ENCODE measurements around the gene NEXMIF.
"Not testable (repeated sequence)": the region's sequence is repeated elsewhere in the genome, so short reads cannot be mapped to it uniquely, and the experiment has no call there.

NEXMIF gene

GRCh38 chrX:74925225-74926088 is at the start of gene NEXMIF:
NEXMIF (minus strand) TSS chrX:74925452.
- DNase-seq = peak; percentile 40

- DNase-seq = not testable (repeated sequence)
Observed at GRCh38 chrX:74961962-74962361, 36.7 kb upstream of the NEXMIF start.

GRCh38 chrX:74949717-74950116 is 24.5 kb upstream of the NEXMIF start:
- DNase-seq = no peak

GRCh38 chrX:74940414-74940813 is 15.2 kb upstream of the NEXMIF start:
- no peak for DNase-seq

- no peak for DNase-seq
Observed at GRCh38 chrX:74931214-74931613, 6.0 kb upstream of the NEXMIF start.

- DNase-seq = peak; percentile 40
Observed at GRCh38 chrX:74924449-74925224, 615 bp downstream of the NEXMIF start.

GRCh38 chrX:74923942-74924448 is 1.3 kb downstream of the NEXMIF start:
- DNase-seq = peak; percentile 10

- no peak for DNase-seq
Observed at GRCh38 chrX:74922922-74923543, 2.2 kb downstream of the NEXMIF start.

GRCh38 chrX:74911494-74911893 is 13.8 kb downstream of the NEXMIF start:
- no peak for DNase-seq

- DNase-seq = no peak
Observed at GRCh38 chrX:74906417-74906816, 18.8 kb downstream of the NEXMIF start.

GRCh38 chrX:74902806-74903205 is 22.4 kb downstream of the NEXMIF start:
- peak; percentile 80 for DNase-seq

- DNase-seq = no peak
Observed at GRCh38 chrX:74892561-74892960, 32.7 kb downstream of the NEXMIF start.

GRCh38 chrX:74890676-74891430 is 34.4 kb downstream of the NEXMIF start:
- no peak for DNase-seq

- DNase-seq = not testable (repeated sequence)
Observed at GRCh38 chrX:74882383-74882782, 42.9 kb downstream of the NEXMIF start.

GRCh38 chrX:74865725-74866124 is 59.5 kb downstream of the NEXMIF start:
- no peak for DNase-seq

- no peak for DNase-seq
Observed at GRCh38 chrX:74853255-74853654, 72.0 kb downstream of the NEXMIF start.

- no peak for DNase-seq
Observed at GRCh38 chrX:74835566-74835965, 89.7 kb downstream of the NEXMIF start.

- DNase-seq = not testable (repeated sequence)
Observed at GRCh38 chrX:74819797-74820196, 105.5 kb downstream of the NEXMIF start.

GRCh38 chrX:74814681-74815080 is 110.6 kb downstream of the NEXMIF start:
- DNase-seq = no peak

GRCh38 chrX:74804574-74804973 is 120.7 kb downstream of the NEXMIF start:
- DNase-seq = no peak

GRCh38 chrX:74800062-74800461 is 125.2 kb downstream of the NEXMIF start:
- DNase-seq = no peak

GRCh38 chrX:74797338-74797887 is 127.8 kb downstream of the NEXMIF start:
- DNase-seq = no peak
